ENCODE results near the gene SND1.

GRCh38 chr7:128122576-128123290 is 470.7 kb downstream of the SND1 start:
- TF ChIP-seq POLR2A (IDR thresholded peaks at IDR 0.05) (no peak), CTCF (IDR thresholded peaks at IDR 0.05) (no peak)

All from esophagus squamous epithelium (tissue), 4 donors.